Liver (tissue), 9 donors: ENCODE results near the gene FCGR1A. TPM values are rescaled to one million over a fixed set of nuclear protein-coding genes. Genes with fewer than 3 reads are reported as not detected.
"Not testable (repeated sequence)": the region's sequence is repeated elsewhere in the genome, so short reads cannot be mapped to it uniquely, and the experiment has no call there.

Source experiments
- DNase-seq: peaks from one replicate; pipeline ENCODE4 v3.0.0-alpha.2; 2017; ENCODE audit warnings: low spot score
- H3K27ac ChIP-seq, 2 donors: one replicate each; pipeline ENCODE4 v1.7.0; 2013; ENCODE audit warnings: inconsistent platforms in 2 of 2, low read length in 2 of 2, control low read depth in 1 of 2, low read depth in 1 of 2, mild to moderate bottlenecking in 1 of 2
- H3K27me3 ChIP-seq, 4 donors: one replicate each; pipeline versions ENCODE4 v1.6.1 to v1.7.0; 2013; ENCODE audit warnings: low read length in 3 of 4, inconsistent platforms in 1 of 4, mild to moderate bottlenecking in 1 of 4, moderate library complexity in 1 of 4; ENCODE audit not compliant: control insufficient read depth in 4 of 4, insufficient read depth in 4 of 4
- H3K36me3 ChIP-seq, 4 donors: one replicate each; pipeline versions ENCODE4 v1.6.1 to v1.7.0; 2013; ENCODE audit warnings: low read length in 3 of 4, mild to moderate bottlenecking in 3 of 4, low read depth in 1 of 4, moderate library complexity in 1 of 4; ENCODE audit not compliant: control insufficient read depth in 4 of 4, insufficient read depth in 3 of 4
- H3K4me1 ChIP-seq, 4 donors: one replicate each; pipeline versions ENCODE4 v1.6.1 to v1.7.0; 2013; ENCODE audit warnings: low read length in 3 of 4, mild to moderate bottlenecking in 3 of 4, moderate library complexity in 1 of 4; ENCODE audit not compliant: control insufficient read depth in 4 of 4, insufficient read depth in 4 of 4
- H3K4me3 ChIP-seq, 3 donors: one replicate each; pipeline versions ENCODE4 v1.6.1 to v1.7.0; 2013; ENCODE audit warnings: low read length in 3 of 3, control low read depth in 1 of 3, low read depth in 1 of 3, mild to moderate bottlenecking in 1 of 3
- H3K9ac ChIP-seq, 2 donors: one replicate each; pipeline ENCODE4 v1.7.0; 2013; ENCODE audit warnings: low read length in 2 of 2, mild to moderate bottlenecking in 2 of 2, moderate library complexity in 2 of 2, control low read depth in 1 of 2, low read depth in 1 of 2
- H3K9me3 ChIP-seq, 4 donors: one replicate each; pipeline versions ENCODE4 v1.6.1 to v1.7.0; 2013; ENCODE audit warnings: low read length in 3 of 4; ENCODE audit not compliant: control insufficient read depth in 4 of 4
- WGBS: extraction: QIAGEN DNeasy Blood & Tissue Kit; methylation state at CpG from one replicate; pipeline ENCODE4 v1.1.7; 2013; 5-methylcytosine and 5-hydroxymethylcytosine counted together
- polyA plus RNA-seq, 2 donors: library from polyadenylated mRNA; stranded (reverse) in 1 of 2; unstranded in 1 of 2; fragments of 200-250 nt in 1 of 2; fragments of >200 nt in 1 of 2; fragmentation: Nextera tagmentation in 1 of 2; extraction: Ambion mirVana in 1 of 2; gene quantifications; one replicate each; pipeline versions ENCODE4 v1.2.1 to v1.2.3, GENCODE V29; 2013 to 2015
- total RNA-seq, 2 donors: library from RNA; depleted of rRNA; stranded (reverse); fragments of >200 nt; gene quantifications; one replicate each; pipeline ENCODE4 v1.2.3, GENCODE V29; 2014
- donor health status: healthy.
- donor health status: healthy.
- donor health status: healthy.
- donor health status: healthy.
- donor health status: healthy.

Gene FCGR1A
- total RNA-seq (1 to 10 TPM; 3.5 to 4.5 TPM), polyA plus RNA-seq (1 to 10 TPM; 1.6 to 2.5 TPM)

GRCh38 chr1:149782600-149782999, at the start of gene FCGR1A:
TSS of gene FCGR1A (plus strand) at chr1:149782694. CDS start at chr1:149782744, 50 bp downstream.
- H3K9ac ChIP-seq, H3K27ac ChIP-seq, H3K4me3 ChIP-seq, H3K27me3 ChIP-seq, H3K4me1 ChIP-seq, H3K9me3 ChIP-seq, DNase-seq, H3K36me3 ChIP-seq: not testable (repeated sequence)
- WGBS: 87% methylated on average over 2 of the region's 2 CpGs

- not testable (repeated sequence) for H3K4me3 ChIP-seq, H3K27me3 ChIP-seq, H3K27ac ChIP-seq, H3K9me3 ChIP-seq, H3K4me1 ChIP-seq, DNase-seq, H3K36me3 ChIP-seq, H3K9ac ChIP-seq
- WGBS: 100% methylated on average over 1 of the region's 2 CpGs
These were observed 49.7 kb upstream of the FCGR1A start for GRCh38 chr1:149732781-149733180.

- not testable (repeated sequence) for H3K9ac ChIP-seq, H3K27me3 ChIP-seq, DNase-seq, H3K9me3 ChIP-seq, H3K36me3 ChIP-seq, H3K4me1 ChIP-seq, H3K4me3 ChIP-seq, H3K27ac ChIP-seq
- 92% methylated on average over 1 of the region's 1 CpG for WGBS
These were observed 47.8 kb upstream of the FCGR1A start for GRCh38 chr1:149734692-149735091.

GRCh38 chr1:149740148-149740581, 42.3 kb upstream of the FCGR1A start:
- DNase-seq: peak; percentile 34
- H3K36me3 ChIP-seq, H3K4me1 ChIP-seq, H3K4me3 ChIP-seq, H3K9me3 ChIP-seq, H3K9ac ChIP-seq, H3K27ac ChIP-seq, H3K27me3 ChIP-seq: not testable (repeated sequence)
- WGBS: 10% methylated on average over 26 of the region's 26 CpGs

DNA sequence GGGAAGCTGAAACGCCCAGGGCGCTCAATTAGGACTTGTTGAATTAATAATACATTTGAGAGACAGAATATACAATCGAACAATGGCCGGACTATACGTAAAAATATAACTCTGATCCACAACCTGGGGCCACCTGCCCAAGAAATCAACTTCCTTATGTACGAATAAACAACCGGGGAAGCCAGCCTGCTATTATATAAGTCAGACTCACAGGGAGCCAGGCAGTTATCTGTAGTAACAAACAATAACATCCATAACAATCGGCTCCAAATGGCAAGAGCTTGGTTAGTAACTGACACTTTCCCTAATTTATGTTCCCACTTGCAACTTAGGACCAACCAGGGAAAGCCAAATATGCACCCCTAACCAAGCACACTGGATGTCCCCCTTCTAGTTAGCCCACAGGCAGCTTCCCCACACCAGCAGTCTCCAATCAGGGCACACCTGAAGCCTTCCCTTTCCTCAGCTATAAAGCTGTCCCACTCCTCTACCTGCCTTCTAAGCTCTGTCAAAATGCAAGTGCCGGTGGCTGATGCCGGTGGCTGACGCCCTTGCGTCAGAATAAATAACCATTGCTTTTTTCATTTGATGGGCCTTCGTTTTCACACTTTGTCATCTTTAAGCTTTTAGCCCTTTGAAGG, 41.8 kb upstream of the FCGR1A start:
- H3K4me1 ChIP-seq, H3K4me3 ChIP-seq, H3K27ac ChIP-seq, H3K36me3 ChIP-seq, H3K27me3 ChIP-seq, H3K9me3 ChIP-seq, DNase-seq, H3K9ac ChIP-seq: not testable (repeated sequence)
- WGBS: 53% methylated on average over 7 of the region's 13 CpGs

- not testable (repeated sequence) for H3K36me3 ChIP-seq, H3K4me3 ChIP-seq, H3K27me3 ChIP-seq, DNase-seq, H3K4me1 ChIP-seq, H3K9ac ChIP-seq, H3K27ac ChIP-seq, H3K9me3 ChIP-seq
- 92% methylated on average over 1 of the region's 5 CpGs for WGBS
These were observed 40.6 kb upstream of the FCGR1A start for GRCh38 chr1:149741914-149742313.

- not testable (repeated sequence) for H3K9me3 ChIP-seq, H3K27me3 ChIP-seq, H3K4me1 ChIP-seq, H3K9ac ChIP-seq, H3K36me3 ChIP-seq, H3K4me3 ChIP-seq, H3K27ac ChIP-seq
- peak; percentile 32 for DNase-seq
- WGBS: 24% methylated on average over 31 of the region's 41 CpGs
These were observed 35.8 kb upstream of the FCGR1A start for GRCh38 chr1:149746463-149747356.

DNA sequence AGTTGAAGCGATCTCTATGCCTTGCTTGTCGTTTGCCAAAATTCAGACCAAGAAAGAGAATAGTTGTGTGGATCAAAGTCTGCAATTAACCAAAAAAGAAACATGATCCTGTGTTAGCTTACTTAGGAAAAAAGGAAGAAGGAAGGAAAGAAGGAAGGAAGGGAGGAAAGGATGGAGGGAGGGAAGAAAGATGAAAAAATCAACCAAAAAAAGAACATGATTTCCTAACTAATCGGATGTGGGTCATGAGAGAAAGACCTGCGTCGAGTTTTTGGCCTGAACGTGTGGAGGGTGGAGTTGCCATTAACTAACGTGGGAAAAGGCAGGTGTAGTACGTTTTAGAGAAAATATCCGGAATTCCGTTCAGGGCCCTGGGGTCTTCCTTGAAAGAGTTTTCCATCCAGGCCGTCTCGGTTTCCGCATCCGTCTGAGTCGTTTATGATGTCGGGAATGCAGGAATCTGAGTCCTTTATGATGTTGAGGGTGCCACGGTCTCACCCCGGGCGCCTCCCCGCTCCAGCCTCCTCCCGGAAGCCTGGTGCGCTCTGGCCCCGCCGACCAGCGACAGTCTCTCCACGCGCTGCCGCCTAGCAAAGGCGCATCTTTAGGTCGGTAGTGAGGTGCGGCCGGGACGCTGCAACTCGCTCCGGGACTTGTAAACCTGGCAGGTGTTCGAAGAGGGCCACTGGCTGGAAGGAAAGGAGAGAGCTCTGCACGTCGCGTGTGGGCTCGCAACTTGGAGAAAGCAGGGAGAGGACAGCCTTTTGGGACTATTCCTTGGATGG, 34.9 kb upstream of the FCGR1A start:
- 13% methylated on average over 23 of the region's 40 CpGs for WGBS
- H3K9ac ChIP-seq, H3K4me1 ChIP-seq, DNase-seq, H3K9me3 ChIP-seq, H3K27me3 ChIP-seq, H3K36me3 ChIP-seq, H3K27ac ChIP-seq, H3K4me3 ChIP-seq: not testable (repeated sequence)
